HG03095 (cell line): ENCODE results near the gene MRPS33.
"Not testable (repeated sequence)": the region's sequence is repeated elsewhere in the genome, so short reads cannot be mapped to it uniquely, and the experiment has no call there.

Experiments used
- ATAC-seq: cut with Tn5 transposase; IDR thresholded peaks from one replicate; pipeline ENCODE4 v1.9.1; 2021; ENCODE audit warnings: moderate library complexity; ENCODE audit not compliant: unreplicated experiment

The MRPS33 gene

GRCh38 chr7:140956997-140957396 lies 57.8 kb downstream of the MRPS33 start:
- not testable (repeated sequence) for ATAC-seq
